Activated CD4-positive, CD25-positive, alpha-beta regulatory T cell (primary cell): Measurements from ENCODE around the gene AKNA.
"Not testable (repeated sequence)": the region's sequence is repeated elsewhere in the genome, so short reads cannot be mapped to it uniquely, and the experiment has no call there.

Experiments used
- DNase-seq, 4 experiments: peaks; one replicate each; lab custom pipeline; 2025; lab: John Stamatoyannopoulos, UW

The AKNA gene

DNA sequence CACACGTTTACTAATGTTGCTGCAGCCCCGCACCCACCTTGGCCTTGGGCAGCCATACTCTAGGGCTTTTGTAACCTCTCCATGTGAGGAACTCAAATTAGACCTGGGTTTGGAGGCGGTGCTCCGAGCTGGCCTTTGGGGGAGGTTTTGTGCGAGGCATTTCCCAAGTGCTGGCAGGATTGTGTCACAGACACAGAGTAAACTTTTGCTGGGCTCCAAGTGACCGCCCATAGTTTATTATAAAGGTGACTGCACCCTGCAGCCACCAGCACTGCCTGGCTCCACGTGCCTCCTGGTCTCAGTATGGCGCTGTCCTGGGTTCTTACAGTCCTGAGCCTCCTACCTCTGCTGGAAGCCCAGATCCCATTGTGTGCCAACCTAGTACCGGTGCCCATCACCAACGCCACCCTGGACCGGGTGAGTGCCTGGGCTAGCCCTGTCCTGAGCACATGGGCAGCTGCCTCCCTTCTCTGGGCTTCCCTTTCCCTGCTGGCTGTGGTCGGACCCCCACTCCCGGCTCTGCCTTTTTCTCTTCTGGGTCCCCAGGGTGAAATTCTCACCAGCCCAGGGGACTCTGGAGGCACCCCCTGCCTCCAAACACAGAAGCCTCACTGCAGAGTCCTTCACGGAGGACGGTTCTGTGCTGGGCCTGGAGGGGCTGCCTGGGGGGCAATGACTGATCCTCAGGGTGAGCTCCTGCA, 64.8 kb downstream of the AKNA start, which contains the start of gene ORM1:
Gene ORM1, plus strand, starts transcription at position 268 of the 701 bp plus-strand sequence. Its CDS starts 36 bp downstream, at position 304.
- not testable (repeated sequence) for DNase-seq

DNA sequence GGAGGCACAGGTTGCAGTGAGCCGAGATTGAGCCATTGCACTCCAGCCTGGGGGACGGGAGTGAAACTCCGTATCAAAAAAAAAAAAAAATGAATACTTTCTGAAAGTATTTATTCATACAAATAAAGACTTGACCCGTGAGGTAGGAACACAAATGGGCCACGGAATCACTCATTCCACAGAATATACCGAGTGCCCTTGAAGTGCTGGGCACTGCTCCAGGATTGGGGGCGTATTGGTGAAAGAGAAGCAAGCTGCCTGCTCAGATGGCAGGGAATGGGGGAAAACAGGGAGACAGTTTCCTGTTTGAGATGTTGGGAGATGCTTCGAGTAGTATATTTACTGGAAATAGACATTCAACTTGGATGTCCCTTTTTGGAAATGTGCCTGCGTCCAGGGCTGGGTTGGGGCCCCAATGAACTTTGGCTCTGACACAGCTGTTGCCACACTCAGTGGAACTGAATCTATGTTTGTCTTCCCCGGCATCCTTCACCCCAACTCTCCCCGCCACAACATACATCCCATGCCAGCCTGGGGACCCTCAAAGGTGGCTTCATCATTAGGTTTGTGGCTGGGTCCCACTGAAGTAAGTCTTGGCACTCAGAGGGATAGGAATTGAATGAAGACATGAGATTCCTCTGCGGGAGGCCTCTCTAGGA, 65.5 kb downstream of the AKNA start:
- not testable (repeated sequence) for DNase-seq

DNA sequence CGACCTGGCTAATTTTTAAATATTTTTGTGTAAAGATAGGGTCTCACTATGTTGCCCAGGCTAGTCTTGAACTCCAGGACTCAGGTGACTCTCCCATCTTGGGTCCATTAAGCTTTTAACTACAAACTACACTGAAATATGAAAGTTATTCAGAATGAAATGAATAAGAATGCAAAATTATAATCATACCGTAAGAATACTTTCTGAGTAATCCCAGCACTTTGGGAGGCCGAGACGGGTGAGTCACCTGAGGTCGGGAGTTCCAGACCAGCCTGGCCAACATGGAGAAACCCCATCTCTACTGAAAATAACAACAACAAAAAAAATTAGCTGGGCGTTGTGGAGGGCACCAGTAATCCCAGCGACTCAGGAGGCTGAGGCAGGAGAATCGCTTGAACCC, 66.0 kb downstream of the AKNA start:
- no peak for DNase-seq

DNA sequence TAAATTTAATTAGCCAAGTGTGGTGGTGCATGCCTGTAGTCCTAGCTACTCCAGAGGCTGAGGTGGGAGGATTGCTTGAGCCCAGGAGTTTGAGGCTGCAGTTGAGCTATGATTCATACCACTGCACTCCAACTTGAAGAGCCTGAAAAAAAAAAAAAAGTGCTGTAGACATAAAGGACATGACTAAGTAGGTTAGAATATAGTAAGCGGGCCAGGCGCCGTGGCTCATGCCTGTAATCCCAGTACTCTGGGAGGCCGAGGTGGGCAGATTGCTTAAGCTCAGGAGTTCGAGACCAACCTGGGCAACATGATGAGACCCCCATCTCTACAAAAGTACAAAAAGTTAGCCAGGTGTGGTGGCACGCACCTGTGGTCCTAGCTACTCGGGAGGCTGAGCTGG, 67.1 kb downstream of the AKNA start:
- DNase-seq = not testable (repeated sequence)

DNA sequence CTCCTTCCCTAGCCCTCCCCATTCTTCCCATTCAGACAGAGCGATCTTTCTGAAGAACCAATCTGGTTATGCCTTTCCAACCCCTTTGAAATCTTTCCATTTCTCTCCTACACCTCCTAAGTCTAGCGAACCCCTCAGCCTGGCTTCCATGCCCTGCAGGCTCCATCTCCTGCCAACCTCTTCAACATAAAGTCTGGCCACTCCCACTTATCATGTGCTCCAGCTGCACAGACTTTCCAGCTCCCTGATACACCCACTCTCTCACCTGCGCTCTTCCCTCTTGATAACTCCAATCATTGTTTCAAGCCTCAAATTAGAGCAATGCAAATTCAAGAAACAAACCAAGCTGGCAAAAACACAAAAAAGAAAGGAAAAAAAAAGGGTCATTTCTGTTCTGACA, 68.6 kb downstream of the AKNA start:
- no peak for DNase-seq

DNA sequence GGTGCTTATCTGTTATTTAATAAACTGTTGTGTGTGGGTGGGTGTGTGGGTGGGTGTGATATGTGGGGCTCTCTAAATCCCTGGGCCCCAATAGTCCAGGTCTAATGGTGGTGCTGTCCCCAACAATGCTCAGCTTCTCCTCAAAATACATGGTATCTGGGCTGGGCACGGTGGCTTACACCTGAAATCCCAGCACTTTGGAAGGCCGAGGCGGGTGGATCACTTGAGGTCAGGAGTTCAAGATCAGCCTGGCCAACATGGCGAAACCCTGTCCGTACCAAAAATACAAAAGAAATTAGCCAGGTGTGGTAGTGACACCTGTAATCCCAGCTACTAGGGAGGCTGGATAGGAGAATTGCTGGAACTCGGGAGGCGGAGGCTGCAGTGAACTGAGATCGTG, 69.4 kb downstream of the AKNA start:
- no peak for DNase-seq

DNA sequence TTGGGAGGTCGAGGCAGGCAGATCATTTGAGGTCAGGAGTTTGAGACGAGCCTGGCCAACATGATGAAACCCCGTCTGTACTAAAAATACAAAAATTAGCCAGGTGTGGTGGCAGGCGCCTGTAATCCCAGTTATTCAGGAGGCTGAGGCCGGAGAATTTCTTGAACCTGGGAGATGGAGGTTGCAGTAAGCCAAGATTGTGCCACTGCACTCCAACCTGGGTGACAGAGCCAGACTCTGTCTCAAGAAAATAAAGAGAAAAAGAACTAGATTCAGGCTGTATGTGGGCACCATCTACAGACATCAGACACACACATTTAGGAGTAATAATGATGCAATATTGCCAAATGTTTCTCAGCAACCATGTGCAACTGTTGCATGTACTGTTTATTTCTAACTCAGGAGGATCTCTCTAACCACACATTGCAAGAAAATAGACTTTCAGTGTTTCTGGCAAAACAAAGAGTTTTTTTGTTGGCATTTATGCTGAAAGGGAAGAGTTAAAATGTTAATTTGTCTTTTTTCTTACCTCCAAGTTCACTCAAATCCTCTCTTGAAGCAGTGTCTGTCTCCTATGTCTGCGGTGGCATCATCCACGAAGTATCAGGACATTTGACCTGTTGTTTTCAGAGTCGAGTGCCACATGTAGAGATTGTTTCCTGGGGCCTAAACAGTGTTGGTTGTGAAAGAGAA, 70.0 kb downstream of the AKNA start:
- DNase-seq = no peak

DNA sequence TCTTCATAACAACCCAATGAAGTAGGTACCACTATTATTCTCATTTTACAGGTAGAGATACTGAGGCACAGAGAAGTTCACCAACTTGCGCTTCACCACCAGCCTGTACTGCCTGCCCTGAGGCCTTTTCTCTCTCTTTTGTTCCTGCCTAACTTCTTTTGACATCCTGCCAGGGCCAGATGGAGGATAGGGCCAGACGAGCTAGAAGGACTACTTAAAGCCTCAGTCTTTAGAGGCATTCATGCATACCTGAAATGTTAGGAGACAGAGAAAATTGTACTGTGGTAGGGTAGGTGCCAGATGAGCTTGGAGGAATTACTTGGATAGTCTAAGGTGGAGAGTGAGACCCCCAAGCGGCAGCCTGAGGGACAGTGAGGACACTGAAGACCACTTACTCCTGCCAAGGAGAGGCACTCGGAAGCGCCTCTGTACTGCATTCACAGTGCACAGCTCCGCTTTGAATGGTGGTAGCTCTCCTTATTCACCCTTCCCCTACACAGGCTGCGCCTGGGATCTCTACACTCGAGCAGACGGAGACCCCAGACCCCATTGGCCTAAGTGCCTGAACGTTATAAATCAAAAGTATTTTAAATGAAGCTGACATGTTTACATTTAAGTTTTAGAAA, 71.1 kb downstream of the AKNA start:
- no peak for DNase-seq

DNA sequence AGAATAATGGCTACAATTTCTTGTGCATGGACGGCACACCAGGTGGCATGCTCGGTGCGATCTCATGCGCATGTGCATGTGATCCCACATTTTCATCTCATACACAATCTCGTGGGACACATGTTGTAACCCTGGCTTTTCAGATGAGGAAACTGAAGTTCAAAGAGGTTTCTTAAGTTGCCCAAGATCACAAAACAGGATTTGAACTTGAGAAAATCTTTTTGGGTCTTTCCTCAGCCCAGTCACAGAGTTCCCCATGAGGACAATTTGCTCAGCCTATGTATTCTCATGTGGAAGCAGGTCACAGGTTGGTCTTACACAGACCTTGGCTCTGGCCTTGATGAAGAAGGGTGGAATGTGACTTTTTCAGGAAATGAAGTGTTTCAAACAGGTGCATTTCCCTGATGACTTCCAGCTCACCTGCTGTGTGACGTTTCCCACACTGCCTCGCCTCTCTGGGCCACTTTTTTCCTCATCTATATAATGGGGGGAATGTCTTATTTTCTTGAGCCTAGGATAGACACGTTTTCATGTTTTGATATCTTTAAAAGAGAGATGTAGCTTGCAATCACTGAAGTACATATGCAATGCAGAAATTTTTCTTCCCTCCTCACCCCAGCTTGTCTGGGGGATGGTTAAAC, 71.9 kb downstream of the AKNA start:
- DNase-seq = no peak

DNA sequence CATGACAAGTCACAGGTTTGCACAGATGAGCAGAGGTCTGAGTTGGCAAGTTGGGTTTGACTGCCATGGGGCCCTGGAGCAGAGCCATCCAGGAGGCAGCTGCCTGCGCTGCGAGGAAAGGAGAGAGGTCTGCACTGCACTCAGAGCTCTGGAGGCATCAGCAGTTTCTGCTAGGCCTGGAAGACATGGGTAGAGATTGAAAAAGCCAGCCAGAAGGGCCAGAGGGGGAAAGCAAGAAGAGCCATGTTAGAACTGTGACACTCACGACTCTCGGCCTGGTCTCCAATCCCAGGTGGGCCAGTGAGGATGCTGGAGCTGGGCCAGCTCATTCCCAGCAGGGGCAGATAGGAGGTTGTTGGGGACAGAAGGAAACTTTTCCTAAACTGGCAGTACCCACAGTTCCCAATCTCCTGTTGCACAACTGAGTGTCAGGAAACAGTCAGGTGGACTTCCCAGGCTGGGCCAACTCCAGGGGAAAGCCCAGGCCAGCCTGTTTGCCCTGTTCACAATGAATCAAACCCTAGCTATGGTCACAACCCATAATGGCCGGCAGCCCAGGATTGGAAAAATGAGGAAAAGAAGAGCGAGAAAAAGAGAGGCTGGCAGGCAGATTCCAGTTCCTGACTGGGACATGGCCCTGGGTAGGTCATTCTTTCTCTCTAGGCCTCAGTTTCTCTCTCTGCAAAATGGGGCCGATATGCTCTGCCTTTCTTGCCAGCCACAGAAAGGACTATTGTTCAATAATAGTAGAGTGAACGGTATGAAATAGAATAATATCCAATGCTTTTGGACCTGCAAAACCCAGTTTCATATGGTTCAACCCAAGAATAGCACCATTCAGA, 72.7 kb downstream of the AKNA start:
- no peak for DNase-seq

DNA sequence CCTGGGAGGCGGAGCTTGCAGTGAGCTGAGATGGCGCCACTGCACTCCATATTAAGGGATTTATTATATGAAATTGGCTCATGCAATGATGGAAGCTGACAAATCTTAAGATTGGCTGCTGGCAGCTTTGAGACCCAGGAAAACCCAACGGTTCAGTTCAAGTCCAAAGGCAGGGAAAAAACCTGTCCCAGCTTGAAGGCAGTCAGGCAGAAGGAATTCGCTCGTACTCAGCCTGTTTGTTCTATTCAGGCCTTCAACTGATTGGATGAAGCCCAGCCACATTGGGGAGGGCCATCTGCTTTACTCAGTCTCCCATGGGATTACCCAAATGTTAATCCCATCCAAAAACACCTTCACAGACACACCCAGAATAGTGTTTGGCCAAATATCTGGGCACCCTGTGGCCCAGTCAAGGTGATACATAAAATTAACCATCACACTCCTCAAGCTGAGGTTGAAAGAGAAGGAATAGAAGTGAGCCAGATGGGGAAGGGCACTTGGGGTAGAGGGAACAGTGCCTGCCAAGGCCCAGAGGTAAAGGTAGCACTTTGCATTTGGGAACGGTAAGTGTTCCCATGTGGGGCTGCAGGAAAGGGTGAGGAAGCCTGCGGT, 73.4 kb downstream of the AKNA start:
- DNase-seq = no peak

DNA sequence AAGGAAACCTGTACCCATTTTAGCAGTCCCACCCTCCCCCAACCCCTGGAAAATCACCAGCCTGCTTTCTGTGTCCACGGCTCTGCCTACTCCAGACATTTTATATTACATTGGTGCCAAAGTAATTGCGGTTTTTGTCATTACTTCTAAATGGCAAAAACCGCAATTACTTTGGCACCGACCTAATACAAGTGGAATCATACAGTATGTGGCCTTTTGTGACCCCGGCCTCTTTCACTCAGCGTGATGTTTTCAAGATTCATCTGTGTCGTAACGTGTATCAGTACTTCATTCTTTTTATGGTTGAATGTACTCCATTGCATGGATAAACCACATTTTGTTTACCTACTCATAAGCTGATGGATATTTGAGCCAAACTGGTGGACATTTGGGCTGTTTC, 74.6 kb downstream of the AKNA start:
- no peak for DNase-seq

DNA sequence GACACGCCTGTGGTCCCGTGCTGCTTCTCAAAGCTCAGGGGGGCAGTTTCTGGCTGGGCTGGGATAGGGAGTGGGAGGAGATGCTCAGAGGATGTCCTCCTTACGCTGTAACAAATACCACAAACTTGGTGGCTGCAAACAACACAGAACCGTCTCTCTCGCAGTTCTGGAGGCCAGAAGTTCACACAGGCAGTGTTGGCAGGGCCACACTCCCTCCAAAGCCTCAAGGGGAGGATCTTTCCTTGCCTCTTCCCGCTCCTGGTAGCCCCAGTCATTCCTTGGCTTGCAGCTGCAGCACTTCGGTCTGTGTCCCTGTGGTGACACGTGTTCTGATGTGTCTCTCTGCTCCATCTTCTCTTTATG, 75.3 kb downstream of the AKNA start:
- DNase-seq = no peak

DNA sequence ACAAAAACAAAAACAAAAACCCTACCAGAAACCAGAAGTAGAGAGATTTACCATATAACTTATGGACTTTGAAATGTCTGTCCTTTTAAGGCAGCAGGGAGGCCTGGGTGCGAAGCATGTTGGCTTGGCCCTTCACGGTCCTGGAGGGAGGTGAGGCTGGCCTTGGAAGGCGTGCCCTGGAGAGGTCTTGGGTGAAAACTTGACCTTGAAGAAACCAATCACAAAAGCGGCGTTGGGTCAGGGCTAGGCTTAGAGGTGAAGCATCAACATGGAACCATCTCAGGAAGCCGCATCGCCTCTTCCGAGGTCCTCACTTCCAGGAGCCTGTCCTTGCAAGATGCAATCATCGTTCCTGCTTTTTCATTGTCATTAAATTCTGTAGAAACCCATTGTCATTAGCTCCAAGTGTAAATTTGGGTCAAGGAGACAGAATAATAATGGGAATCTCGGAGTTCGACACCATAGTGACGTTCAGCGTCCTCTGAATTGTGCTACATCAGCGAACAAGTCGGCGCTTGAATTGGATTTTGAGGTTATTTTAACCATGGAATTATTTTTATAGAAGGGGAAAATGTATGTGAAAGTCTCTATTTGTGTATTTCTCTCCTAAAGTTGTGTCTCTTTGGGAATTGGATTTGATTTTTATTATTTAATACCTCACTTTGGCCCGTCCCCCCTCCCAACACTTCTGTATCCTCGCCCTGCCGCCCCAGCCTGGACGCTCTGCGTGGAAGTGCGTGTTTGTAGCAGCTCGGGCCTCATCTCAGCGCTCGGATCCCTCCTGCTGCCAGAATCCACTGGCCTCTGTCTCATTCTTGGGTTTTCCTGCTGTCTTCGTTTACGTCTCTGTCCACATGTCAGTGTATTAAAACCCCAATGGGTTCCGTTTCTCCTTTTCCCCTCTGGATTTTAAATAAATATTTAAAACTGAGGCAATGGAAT, 75.9 kb downstream of the AKNA start:
- DNase-seq = no peak

DNA sequence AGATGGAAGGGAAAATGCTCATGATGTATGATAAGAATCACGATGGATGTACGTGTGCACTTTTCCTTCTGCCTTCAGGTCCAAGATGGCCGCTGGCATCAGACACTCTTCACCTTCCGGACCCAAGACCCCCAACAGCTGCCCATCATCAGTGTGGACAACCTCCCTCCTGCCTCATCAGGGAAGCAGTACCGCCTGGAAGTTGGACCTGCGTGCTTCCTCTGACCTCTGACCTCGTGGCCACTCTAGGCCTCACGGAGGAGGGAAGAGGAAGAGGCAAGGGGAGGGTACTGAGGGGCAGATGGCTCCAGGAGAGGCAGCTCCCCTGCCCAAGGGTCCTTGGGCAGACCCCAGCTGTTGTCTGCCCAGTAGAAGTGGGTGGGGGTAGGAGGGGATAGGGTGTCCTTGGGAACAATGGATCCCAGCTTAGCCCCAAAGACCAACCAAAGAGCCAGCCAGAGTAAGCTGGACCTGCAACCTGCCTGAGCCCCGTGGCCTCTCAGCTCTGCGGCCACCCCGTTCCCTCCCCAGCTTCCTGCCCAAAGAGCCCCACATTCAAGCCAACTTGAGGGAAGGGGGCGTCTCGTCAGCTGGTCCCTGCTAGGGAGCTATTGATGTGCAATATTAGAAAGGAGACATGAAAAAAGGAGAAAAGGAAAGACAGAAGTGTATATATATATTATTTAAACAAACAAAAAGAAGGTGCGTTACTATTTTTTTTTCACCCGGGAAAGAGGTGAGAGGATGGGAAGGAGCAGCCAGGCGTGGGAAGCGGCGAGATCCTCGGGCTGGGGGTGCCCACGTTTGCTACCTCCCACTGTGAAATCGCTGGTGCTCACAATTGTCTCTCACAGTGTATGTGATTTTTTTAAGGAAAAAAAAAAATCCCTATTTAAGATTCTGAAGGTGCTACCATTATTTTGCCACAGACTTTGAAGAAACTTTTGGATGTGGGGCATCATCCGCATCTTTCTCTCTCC, 77.0 kb downstream of the AKNA start:
- no peak for DNase-seq

DNA sequence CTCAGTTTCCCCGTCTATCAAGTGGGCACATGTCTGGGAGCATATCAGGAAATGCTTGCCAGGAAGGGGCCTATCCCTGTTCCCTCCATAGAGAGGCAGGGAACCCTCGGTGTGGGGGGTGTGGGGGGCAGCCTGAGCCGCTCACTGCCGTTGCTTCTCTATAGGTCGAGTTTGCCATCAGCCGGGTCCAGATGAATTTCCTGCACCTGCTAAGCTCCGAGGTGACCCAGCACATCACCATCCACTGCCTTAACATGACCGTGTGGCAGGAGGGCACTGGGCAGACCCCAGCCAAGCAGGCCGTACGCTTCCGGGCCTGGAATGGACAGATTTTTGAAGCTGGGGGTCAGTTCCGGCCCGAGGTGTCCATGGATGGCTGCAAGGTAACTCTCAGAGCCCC, 78.7 kb downstream of the AKNA start:
- no peak for DNase-seq

DNA sequence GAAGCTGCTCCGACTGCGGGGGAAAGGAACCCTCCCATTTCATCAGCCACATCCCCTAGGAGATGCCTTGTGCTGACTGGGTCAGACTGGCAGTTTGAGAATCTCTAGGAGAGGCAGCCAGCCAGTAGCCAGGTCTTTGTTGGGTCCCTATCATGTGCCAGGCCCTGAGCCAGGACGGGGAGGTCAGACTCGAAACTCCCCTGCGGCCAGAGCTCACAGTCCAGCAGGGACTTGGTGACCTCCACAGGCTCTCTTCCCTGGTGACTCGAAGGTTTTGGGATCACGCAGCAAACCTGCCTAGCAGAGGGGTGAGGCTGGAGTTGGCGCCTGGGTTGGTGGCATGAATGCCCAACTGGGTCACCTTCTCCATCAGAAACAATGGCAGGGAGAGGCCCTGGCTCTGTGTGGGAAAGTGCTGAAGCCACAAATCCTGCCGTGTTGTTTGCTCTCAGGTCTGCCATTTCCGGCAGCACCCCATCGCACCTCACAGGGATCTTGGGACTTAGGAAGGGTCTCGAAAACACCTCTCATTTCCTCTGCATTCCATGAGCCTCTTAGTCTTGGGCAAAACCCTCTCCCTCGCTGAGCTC, 79.3 kb downstream of the AKNA start:
- DNase-seq = no peak

DNA sequence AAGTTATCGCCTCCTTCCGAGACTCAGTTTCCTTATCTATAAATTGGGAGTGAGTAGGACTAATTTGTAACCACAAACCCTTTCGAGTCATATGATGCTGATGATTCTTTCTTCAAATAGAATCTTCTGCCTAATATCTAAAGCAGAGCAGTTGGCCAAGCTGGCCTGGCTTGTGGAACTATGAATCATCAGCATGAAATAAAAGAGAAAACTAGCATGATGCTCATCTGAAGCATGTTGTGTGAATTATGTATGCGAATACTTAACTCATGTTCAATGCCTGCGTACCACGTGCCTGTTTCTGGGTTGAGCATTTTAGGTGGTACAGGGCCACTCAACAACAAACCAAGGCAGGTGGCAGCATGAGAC, 79.9 kb downstream of the AKNA start:
- no peak for DNase-seq
